Measurements from ENCODE around the gene GRIP1.

DNA sequence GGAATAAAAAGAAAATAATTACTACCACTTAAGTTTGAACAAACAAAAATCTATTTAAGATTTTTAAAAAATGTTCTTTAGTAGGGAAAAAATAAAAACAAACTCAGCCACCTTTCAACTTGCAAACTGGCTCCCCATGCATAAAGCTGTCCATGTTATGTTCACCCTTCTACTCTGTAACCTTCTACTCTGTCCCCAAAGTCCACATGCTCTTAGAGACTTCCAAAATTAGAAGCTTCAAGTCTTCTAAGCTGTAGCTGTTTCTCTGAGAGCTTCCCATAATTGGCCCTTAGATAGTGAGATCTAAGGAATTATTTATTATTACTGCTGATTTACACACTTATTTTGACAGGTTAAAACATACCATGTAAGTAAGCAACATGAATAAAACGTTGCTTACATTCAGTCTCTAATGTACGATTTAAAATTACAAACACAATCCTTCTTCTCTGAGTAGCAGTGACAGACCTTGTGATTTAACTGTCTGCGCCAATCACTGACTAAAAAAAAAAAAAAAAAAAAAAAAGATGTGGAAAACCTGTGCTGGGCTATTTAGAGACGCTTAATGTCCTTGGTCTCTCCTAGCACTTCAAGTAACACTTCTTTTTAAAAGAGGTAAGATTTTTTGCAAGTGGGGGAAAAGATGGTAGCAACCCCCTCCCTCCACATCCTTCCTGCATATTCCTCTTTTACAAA, 28.3 kb upstream of the GRIP1 start:
- no peak for TF ChIP-seq CTCF (IDR thresholded peaks at IDR 0.05)
- no peak for TF ChIP-seq POLR2A (IDR thresholded peaks at IDR 0.05)
- TF ChIP-seq POLR2AphosphoS5 (IDR thresholded peaks at IDR 0.05; ENCODE audit: insufficient read depth in 1 of 2, low read depth in 1 of 2) = no peak

All from vagina (tissue), 2 donors.